Effector CD4-positive, alpha-beta T cell (primary cell): Measurements from ENCODE around the gene SRPRB.
A peak's percentile ranks its signal among the peaks of the same experiment; 100 is the strongest.

Source experiments
- DNase-seq: peaks from one replicate; pipeline ENCODE4 v3.0.0-alpha.2; 2020
- total RNA-seq: gene quantifications from one replicate; lab custom pipeline; 2026; lab: John Stamatoyannopoulos, UW

The SRPRB gene
- total RNA-seq: 37.7 reads per million, percentile 62 among the genes with 10 or more reads in this experiment

- DNase-seq: peak; percentile 95
These were observed at the start of gene SRPRB for GRCh38 chr3:133805702-133806475. Gene SRPRB (plus strand): TSS chr3:133805815. CDS start chr3:133805849, 34 bp downstream.

GRCh38 chr3:133756716-133757694, 48.6 kb upstream of the SRPRB start:
- no peak for DNase-seq

DNA sequence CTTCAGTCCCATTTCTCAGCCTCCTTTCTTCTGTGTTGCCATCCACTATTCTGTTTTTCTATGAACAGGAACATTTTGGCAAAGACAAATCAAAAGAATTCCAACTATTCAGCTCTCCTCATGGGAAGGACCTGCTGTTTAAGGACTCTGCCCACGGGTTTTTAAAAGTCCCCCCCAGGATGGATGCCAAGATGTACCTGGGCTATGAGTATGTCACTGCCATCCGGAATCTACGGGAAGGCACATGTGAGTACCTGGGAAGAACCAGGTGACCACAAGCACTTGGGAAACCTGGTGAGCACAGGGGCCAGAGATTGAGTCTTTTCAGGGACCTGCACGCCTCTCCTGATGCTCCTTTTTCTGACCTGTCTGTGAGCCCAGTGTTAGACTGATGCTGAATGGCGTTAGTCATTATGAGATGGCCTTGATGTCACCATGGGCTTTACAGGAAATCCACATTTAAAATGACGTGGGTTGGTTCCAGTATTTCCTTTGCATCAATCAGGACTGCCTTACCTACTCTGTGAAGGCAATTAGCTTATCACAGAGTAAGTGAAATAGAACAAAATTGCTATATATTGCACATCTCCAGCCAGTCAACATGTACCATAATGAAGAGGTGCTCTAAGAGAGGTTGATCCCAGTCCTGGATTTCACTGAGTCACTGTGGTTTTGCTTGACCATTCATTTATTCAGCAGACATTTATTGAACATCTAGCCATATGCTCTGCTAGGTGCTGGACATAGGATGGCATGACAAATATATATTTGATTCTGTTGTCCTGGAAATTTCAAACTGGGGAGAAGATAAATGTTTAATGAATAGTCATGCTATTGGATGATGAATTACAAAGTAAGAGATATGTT, 47.7 kb upstream of the SRPRB start:
- no peak for DNase-seq

GRCh38 chr3:133758568-133758928, 47.1 kb upstream of the SRPRB start:
- DNase-seq: no peak

GRCh38 chr3:133758964-133759739, 46.5 kb upstream of the SRPRB start:
- DNase-seq: no peak

GRCh38 chr3:133759740-133760305, 45.8 kb upstream of the SRPRB start:
- DNase-seq: no peak

DNA sequence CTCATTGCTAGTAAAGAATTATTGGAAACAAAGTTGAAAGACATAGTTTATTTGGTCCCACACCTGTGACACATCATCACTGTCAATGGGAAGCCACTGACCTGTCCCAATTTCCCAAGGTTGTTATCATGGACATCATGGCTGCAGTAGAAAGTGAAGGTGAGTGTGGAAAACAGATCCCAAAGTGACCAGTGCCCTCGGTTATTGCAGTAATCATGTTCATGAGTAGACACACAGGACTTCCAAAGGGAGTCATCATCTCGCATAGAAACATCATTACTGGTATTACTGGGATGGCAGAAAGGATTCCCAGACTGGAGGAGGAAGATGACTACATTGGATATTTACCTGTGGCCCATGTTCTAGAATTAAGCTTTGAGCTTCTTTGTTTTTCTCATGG, 44.7 kb upstream of the SRPRB start:
- no peak for DNase-seq

DNA sequence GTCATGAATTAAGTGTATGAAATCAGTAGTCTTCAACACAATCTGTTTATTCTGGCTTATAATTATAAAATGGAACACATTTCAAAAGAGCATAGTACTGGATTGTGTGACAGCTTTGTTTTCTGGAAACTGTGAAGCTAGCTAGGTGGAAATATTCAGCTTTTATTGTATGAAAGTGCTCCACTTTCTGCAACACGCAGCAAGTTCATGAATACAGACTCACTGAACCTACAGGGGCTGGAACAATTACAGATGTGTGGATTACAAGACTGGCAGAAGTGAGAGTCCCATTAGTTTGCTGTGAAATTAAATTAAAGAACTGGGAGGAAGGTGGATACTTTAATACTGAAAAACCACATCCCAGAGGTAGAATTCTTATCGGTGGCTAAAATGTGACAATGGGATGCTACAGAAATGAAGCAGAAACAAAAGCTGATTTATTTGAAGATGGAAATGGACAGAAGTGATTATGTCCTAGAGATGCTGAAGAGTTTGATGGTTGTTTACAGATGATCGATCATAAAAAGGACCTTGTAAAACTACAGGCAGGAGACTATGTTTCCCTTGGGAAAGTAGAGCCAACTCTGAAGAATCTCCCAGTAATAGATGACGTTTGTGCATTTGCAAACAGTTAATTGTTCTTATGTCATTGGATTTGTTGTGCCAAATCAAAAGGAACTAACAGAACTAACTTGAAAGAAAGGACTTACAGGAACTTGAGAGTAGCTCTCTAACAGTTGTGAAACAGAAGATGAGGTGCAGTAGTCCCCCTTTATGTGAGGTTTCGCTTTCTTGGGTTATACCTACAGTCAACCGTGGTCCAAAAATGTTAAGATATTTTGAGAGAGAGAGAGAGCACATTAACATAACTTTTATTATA, 43.8 kb upstream of the SRPRB start:
- no peak for DNase-seq

- no peak for DNase-seq
These were observed 43.1 kb upstream of the SRPRB start for GRCh38 chr3:133762539-133762938.

GRCh38 chr3:133763797-133764683, 41.6 kb upstream of the SRPRB start:
- DNase-seq: no peak

- no peak for DNase-seq
These were observed 40.4 kb upstream of the SRPRB start for GRCh38 chr3:133765256-133765655.

- no peak for DNase-seq
These were observed 38.0 kb upstream of the SRPRB start for GRCh38 chr3:133767607-133768006.

- no peak for DNase-seq
These were observed 36.1 kb upstream of the SRPRB start for GRCh38 chr3:133769536-133769935.

GRCh38 chr3:133773732-133774131, 31.9 kb upstream of the SRPRB start:
- no peak for DNase-seq

DNA sequence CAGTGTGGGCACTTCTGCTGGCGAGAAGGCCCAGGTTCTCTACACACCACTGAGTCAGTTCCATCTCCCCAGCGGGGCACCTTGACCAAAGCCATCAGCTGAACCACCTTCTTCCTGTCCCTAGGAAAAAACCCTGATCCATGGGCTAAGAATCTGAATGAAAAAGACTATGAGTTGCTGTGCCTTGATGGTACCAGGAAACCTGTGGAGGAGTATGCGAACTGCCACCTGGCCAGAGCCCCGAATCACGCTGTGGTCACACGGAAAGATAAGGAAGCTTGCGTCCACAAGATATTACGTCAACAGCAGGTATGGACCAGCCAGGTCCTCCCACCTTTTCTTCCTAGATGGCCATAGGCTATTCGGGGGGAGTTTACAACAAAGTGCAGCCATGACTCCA, 30.3 kb upstream of the SRPRB start:
- no peak for DNase-seq

DNA sequence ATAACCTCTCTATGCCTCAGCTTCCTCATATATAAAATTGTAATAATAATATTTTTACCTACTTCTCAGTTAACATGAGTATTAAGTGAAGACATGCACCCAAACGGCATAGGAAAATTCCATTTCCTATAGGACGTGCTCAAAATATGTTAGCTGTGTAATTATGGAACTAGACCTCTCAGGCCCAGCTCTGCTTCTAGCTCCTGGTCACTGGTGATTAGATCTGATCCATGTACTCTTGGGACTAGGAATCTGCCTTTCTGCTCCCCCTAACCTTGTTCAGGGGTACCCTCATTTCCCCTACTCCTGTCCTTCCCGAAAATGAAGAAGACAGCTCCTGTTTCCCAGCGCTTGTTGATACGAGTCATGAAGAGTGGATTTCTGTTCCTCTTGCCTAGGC, 29.8 kb upstream of the SRPRB start:
- no peak for DNase-seq

DNA sequence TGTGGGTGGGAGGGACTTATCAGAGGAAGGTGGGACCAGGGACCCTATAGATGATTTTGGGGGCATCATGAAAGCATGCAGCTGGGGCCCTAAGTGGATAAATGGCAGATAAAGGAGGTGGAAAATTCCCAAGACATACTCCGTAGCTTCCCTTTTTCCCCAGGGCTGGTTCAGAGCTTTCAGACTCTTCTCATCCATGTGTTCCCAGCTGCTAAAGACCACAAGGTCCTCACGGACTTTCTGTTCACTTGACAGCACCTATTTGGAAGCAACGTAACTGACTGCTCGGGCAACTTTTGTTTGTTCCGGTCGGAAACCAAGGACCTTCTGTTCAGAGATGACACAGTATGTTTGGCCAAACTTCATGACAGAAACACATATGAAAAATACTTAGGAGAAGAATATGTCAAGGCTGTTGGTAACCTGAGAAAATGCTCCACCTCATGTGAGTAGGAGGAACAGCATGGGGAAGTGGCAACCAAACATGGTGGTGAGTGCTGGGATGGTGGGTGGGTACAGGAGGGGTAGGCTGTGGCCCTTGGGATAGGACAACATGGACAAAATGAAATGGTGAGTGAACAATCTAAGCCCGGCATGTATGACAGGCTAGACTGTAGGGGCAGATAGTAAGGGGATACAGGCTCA, 28.7 kb upstream of the SRPRB start:
- no peak for DNase-seq

DNA sequence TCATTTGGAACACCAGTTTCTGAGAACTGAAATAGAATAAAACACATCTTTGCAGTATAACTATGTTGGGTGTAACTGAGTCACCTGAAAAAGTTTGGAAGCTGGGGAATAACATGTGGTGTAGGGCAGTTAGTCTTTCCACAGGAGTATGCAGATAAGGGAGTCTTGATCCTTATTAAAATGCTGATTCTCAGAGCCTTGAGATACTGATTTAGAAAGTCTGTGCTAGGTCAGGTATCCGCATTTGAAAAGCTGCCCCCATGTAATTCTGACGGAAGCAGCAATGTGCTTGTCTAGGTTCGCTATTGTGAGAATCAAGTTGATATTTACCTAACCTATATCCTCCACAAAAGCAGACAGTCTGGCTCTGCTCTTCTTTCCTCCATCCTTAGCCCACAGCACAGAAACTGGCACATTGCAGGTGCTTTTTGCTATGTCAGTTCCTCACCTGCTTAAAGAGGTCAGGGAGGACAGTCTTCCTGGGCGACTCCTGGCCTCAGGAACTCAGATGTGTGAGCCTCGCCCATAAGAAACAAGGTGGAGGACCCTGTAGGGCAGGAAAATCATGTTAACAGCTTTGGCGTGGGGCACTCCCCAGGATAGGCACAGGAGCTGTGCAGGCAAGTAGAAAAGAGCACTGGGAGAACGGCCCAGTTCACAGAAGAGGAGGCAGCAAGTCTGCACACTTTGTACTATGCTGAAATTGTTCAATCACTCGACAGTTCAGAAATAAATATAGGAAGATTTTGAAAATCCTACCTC, 27.6 kb upstream of the SRPRB start:
- no peak for DNase-seq
